ENCODE data around the gene DHRS4L2.
A peak's percentile ranks its signal among the peaks of the same experiment; 100 is the strongest.
"Not testable (repeated sequence)": the region's sequence is repeated elsewhere in the genome, so short reads cannot be mapped to it uniquely, and the experiment has no call there.

DHRS4L2 gene

DNA sequence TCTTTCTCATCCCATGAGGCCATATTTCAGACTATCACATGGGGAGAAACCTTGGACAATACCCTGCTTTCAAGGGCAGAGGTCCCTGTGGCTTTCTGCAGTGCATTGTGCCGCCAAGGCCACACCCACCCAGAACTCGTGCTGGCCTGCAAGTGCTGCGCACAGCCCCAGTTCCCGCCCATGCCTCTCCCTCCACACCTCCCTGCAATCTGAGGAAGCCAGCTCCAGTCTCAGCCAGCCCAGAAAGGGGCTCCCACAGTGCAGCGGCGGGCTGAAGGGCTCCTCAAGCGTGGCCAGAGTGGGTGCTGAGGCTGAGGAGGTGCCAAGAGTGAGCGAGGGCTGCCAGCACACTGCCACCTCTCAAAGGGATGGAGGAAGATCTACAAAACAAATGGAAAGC is 15.6 kb upstream of the DHRS4L2 start:
- not testable (repeated sequence) for DNase-seq (ENCODE audit: low read depth in 2 of 2)

DNA sequence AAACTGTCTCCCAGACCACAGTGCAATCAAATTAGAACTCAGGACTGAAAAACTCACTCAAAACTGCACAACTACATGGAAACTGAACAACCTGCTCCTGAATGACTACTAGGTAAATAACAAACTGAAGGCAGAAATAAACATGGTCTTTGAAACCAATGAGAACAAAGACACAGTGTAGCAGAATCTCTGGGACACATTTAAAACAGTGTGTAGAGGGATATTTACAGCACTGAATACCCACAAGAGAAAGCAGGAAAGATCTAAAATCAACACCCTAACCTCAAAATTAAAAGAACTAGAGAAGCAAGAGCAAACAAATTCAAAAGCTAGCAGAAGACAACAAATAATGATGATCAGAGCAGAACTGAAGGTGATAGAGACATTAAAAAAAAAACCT is 14.7 kb upstream of the DHRS4L2 start:
- DNase-seq (ENCODE audit: low read depth in 2 of 2): not testable (repeated sequence)

DNA sequence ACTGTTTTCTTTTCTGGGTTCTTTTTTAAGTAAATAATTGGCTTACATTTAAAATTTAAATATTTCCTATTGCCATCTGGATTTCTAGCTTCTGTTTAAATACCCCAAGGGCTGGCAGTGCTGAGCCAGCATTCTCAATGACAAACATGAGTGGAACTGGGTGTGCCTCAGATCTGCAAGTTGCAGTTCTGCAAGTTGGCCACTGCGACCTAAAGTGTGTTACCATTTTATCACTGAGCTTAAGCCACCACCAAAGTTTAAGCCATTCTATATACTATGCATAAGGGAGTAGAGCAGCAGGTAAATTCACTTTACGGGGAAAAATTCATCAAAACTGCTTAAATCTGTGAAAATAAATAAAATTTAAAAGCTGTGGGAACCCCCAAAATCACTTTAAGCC is 11.5 kb upstream of the DHRS4L2 start:
- not testable (repeated sequence) for DNase-seq (ENCODE audit: low read depth in 2 of 2)

DNA sequence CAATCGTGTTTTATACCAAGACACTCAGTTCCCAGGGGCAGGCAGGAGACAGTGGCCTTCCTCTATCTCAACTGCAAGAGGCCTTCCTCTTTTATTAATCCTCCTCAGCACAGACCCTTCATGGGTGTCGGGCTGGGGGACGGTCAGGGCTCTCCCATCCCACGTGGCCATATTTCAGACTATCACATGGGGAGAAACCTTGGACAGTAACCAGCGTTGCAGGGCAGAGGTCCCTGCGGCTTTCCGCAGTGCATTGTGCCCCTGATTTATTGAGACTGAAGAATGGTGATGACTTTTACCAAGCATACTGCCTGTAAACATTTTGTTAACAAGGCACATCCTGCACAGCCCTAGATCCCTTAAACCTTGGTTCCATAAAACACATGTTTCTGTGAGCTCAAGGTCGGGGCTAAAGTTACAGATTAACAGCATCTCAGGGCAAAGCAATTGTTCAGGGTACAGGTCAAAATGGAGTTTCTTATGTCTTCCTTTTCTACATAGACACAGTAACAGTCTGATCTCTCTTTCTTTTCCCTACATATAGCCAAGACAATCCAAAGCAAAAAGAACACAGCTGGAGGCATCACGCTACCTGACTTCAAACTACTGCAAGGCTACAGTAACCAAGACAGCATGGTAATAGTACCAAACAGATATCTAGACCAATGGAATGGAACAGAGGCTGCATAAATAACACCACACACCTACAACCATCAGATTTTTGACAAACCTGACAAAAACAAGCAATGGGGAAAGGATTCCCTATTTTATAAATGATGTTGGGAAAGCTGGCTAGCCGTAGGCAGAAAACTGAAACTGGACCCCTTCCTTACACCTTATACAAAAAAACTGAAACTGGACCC is 6.5 kb upstream of the DHRS4L2 start:
- not testable (repeated sequence) for DNase-seq (ENCODE audit: low read depth in 2 of 2)

DNA sequence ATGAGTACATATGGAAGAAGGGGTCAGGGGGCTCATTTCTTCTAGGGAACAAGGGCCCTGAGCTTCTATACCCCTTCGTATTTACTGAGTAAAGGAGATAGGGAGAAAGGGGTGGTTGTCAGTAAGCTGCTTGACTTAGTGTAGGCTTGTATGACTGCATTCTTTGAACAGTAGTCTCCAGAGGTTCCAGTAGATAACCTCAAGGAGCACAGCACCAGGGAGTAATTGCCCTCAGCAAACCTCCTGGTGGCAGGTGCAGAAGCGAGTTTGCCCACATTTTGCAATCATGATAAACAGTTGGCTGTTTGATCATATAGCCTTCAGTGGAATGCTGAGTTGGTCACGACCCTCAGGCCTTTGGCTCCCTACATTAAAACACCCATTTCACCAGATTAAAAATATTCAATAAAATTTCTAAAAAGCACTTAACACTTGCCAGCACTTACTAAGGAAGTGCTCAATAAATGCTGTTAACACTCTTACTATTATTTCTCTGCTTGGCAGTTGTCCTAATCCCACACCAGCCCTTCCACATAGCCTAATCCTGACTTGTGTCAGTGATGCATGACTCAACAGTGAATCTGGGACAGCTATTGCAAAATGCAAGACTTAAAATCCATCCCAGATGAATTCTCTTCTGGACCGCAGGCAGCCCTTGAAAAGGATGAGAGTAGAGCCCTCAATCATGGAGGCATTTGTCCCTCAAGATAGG is 3.7 kb upstream of the DHRS4L2 start:
- DNase-seq (ENCODE audit: low read depth in 2 of 2): no peak

DNA sequence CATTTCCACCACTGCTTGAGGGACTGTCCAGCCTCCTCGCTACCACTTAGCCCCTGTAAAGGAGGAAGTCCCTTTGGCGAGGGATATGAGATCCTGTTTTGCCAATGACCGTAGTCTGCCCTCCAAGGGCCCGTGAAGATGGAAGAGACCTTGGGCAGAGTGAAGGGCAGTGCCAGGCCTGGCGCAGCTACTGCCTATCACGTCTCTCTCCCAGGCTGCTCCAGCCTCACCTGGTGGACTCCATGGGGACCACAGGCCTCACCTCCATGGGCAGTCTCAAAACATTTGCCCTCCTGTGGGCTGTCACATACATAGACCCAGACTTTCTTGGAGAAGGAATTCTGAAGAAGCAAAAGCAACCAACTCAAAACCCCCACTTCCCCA is 514 bp upstream of the DHRS4L2 start:
- not testable (repeated sequence) for DNase-seq (ENCODE audit: low read depth in 2 of 2)

DNA sequence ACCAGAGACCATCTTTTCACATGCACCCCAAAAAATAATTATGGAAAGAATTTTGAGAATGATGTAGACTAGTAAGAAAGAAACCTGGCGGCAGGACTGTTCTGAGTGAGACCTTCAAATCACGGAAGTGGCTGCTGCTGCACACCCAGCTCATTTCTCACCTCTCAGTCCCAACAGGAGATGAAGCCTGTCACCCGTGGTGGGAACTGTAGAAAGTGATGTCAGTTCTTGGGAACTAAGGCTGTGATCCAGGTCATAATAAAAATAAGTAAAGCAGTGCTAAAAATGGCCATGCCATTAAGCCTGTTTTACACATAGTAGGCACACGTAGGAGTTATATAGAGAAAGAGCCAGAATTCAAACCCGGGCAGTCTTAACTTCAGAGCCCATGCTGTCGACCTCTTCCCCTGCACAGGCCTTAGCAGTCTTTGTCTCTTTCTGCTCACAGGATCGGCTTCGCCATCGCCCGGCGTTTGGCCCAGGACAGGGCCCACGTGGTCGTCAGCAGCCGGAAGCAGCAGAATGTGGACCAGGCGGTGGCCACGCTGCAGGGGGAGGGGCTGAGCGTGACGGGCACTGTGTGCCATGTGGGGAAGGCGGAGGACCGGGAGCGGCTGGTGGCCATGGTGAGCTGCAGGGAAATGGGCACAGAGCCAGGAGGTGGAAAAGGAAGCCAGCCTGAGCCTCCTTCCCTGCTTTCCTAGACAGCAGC is 1.2 kb downstream of the DHRS4L2 start:
- not testable (repeated sequence) for DNase-seq (ENCODE audit: low read depth in 2 of 2)

DNA sequence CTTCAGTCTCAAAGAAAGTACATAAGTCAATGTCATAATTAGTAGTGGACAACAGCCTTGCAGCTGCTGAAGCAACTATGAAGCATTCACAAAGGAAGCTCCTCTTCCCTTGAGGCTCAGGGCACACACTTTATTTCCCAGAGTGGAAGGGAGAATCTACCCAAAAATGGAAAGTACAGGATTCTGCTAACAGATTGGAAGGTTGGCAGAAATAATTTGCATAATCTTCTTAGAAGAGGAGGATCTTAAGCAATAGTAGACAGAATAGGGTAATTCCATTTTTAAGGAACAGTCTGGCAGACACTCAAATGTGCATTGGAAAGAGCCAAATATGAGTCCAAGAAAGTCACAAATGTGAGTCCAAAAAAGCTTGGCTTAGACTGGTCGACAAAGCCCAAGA is 2.2 kb downstream of the DHRS4L2 start:
- DNase-seq (ENCODE audit: low read depth in 2 of 2): not testable (repeated sequence)

DNA sequence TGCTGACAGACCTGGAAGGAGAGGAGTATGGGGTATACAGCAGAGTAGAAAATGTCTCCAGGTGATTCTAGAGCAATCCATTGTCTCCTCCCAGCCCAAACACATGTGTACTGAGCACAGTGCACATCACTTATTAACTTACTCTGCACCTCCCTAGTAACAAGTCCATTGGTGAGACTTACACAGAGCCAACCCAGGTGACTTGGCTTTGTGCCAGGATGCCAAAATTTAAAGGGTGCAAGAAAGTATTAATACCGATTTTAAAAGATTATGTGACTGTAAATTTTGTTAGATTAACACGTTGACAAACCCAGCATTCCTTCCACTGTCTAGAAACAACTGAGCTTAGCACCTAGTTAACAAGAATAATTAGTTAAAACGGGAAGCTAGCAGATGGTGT is 4.3 kb downstream of the DHRS4L2 start:
- not testable (repeated sequence) for DNase-seq (ENCODE audit: low read depth in 2 of 2)

DNA sequence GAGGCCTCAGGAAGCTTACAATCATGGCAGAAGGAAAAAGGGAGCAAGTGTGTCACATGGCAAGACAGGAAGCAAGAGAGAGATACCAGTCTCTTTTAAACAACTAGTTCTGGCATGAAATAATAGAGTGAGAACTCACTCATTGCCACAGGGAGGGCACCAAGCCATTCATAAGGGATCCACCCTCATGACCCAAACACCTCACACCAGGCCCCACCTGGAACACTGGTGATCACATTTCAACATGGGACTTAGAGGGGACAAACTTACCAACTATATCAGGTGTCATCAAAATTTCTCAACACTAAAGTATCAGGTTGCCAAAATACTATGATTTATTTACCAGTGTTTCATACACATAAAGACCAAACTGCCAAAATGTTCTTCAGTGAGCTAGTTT is 7.3 kb downstream of the DHRS4L2 start:
- DNase-seq (ENCODE audit: low read depth in 2 of 2): not testable (repeated sequence)

DNA sequence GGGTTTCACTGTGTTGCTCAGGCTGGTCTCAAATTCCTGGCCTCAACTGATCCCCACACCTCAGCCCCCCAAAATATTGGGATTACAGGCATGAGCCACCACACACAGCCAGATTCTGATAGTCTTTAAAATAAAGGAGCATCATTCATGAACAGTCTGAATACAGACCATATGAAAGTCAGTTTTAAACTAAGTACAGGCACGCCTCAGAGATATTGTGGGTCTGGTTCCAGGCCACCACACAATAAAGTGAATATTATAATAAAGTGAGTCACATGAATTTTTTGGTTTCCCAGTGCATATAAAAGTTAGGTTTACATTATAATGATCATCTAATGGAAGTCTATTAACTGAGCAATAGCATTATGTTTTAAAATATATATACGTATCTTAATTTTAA is 8.1 kb downstream of the DHRS4L2 start:
- not testable (repeated sequence) for DNase-seq (ENCODE audit: low read depth in 2 of 2)

DNA sequence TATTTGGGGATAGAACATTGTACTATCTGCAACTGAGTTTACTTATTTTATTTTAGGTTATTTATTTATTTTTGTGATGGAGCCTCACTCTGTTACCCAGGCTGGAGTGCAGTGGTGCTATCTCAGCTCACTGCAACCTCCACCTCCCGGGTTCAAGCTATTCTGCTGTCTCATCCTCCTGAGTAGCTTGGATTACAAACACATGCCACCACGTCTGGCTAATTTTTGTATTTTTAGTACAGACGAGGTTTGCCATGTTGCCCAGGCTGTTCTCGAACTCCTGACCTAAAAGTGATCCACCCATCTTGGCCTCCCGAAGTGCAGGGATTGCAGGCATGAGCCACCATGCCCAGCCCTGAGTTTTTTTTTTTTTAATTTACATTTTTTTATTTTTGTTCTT is 10.9 kb downstream of the DHRS4L2 start:
- DNase-seq (ENCODE audit: low read depth in 2 of 2): not testable (repeated sequence)

DNA sequence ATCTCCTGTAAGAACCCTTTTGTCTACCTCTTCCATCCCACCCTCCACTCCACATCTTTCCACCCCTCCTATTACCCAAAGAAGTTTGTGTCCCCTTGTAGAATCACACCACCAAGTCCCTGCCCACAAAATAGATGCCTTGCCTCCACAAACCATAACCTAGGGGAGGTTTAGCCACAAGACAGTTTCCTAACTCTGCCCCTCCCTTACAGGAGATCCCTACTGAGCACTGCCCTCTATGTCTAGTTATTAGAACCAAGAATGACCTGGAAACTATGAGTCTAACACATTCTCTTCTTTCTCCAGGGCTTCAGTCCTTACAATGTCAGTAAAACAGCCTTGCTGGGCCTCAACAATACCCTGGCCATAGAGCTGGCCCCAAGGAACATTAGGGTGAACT is 12.3 kb downstream of the DHRS4L2 start:
- DNase-seq (ENCODE audit: low read depth in 2 of 2): not testable (repeated sequence)

DNA sequence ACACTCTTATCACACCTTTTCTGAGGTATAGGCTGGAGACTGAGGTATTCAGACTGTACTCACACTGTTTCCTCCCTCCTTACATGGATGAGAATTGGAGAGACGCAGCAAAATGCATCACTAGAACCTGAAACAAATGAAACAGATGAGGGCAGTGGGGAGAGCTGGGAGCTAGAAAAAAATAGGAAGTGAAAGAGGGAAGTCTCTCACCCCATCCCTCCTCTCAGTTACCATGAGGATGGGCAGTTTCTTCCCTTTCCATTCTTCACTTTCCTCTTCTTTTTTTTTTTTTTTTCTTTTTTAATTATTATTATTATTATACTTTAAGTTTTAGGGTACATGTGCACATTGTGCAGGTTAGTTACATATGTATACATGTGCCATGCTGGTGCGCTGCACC is 12.9 kb downstream of the DHRS4L2 start:
- not testable (repeated sequence) for DNase-seq (ENCODE audit: low read depth in 2 of 2)

DNA sequence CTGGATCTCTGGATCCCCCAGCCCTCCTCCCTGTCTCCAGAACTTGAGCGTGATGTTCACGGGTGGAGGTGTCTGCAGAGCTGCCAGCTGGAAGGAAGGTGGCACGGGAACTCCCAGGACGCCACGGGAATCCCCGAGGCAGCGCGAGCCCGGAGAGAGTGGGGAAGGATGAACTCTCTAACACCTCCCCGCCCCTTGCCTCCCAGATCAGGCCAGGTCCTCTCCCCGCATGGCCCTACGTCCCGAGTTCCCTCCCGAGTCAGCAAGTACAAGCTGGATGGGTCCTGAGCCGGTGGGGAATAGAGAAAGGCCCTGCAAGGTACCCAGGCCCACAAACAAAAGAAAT is 17.7 kb downstream of the DHRS4L2 start:
- DNase-seq (ENCODE audit: low read depth in 2 of 2): not testable (repeated sequence)

DNA sequence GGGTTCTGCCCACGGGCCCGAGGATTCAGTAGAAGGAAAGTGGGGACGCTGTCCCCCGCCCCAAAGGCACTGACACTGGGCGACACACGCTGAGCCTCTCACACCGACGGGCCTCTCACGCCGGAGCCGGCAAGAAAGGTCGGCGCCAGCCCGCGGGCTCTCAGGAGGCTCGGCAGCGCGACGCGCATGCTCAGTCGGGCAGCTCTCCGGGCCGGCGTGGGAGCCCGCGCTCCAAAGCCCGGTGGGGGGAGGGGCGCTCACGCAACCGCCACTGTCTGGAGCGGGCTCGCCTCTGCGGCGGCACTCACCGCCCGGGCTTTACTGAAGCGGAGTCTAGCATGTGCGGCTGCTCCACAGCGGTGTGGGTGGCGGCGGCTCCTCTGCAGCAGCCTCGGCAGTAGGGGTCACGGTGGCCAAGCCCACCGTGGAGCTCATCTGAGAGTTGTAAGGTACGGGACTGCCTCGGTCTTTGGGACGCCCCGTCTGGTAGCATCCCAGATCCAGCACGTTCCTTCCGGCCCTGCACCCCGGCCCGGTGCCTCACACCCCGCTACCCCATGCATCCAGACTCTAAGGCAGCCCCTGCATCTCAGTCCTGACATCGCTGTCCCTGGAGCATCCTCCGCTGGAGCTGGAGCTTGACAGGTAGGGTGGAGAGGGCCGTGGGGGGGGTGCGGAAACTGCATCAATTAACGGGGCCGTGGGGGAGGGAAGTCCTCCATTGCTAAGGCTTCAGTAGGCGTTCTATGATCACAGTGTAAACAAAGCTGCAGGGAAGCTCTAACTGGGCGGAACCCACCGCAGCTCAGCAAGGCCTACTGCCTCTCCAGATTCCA is 18.3 kb downstream of the DHRS4L2 start:
- DNase-seq (ENCODE audit: low read depth in 2 of 2): peak; percentile 42 to 70

DNA sequence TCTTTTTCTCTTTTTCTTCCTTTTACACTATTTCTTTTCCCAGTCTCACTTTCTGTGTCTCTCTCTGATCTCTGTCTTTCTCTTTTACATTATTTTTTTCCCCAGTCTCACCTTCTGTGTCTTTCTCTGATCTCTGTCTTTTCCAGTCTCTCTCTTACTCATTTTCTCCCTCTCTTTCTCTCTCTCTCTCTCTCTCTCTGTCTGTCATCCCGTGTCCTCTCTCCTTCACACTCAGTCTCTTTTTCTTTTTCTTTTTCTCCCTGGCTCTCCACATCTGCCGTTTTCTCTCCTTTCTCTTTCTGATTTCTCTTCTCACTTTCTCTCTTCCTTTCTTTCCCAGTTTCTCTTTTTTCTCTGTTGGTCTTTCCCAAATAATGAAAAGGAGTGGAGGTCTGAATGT is 22.3 kb downstream of the DHRS4L2 start:
- no peak for DNase-seq (ENCODE audit: low read depth in 2 of 2)

DNA sequence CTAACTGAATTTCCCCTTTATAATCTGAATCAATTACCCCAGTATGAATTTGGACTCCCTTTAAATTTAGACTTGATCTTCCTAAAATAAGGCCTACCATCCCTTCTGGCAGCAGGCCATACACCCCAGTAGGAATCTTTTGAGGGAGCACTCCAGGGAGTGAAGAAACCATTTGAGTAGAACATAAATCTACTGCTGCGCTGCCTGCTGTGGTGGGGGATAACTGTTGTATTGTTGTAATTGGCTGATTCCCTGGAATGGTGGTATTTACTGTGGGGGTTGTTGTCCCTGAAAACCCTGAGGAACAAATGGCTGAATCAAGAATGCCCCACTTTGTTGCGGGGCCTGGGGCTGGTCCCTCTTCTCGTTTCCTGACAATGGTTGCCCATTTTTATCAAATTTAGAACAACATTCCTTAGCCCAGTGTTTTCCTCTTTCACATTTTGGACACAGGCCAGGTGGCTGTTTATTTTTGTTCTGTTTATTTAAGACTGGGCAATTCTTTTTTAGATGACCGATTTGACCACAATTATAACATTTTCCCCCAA is 24.1 kb downstream of the DHRS4L2 start:
- DNase-seq (ENCODE audit: low read depth in 2 of 2): not testable (repeated sequence)

DNA sequence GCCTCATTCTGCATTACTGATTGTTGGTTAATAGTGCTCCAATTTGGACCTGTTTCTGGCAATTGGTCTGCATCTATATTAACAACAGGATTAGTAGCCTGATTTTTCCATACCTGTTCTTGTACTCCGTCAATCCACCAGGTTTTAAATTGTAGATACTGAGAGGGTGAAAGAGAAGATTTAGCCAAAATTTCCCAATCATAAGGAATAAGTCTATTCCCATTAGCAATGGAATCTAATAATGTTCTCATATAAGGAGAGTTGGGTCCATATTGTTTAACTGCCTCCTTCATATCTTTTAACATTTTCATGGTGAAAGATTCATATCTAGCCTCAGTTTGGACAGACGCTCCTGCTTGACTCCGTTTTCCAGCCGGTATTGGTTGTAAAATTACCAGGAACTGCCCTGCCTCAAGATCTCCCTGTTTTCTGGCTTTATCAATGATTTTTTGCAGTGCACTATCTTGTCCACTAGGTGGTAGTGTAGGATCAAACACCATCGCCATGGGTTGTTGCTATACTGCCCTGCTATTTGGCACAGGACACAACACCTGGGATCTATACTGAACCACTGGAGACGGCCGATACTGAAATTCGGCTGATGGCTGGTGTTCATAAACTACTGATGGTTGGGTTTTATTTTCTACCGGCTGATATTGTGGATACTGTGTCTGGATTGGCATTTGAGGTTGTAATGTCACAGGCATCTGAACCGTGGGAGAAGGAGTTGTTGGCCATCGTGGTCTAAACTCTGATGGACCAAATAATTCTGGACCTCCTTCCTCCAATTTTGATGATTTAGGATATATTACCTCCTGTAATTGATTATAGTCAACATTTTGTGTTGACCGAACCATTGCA is 25.2 kb downstream of the DHRS4L2 start:
- DNase-seq (ENCODE audit: low read depth in 2 of 2): peak in 1 of 2 donors; percentile 48

DNA sequence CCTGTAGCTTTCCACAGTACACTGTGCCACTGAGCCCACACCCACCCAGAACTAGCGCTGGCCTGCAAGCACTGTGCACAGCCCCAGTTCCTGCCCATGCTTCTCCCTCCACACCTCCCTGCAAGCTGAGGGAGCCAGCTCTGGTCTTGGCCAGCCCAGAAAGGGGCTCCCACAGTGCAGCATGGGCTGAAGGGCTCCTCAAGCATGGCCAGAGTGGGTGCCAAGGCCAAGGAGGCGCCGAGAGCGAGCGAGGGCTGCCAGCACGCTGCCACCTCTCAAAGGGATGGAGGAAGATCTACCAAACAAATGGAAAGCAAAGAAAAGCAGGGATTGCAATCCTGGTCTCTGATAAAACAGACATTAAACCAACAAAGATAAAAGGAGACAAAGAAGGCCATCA is 27.0 kb downstream of the DHRS4L2 start:
- DNase-seq (ENCODE audit: low read depth in 2 of 2): not testable (repeated sequence)
